GM21528 (cell line): Measurements from ENCODE around the gene LCE1E.

Experiments
- ATAC-seq: cut with Tn5 transposase; IDR thresholded peaks from one replicate; pipeline ENCODE4 v1.9.1; 2021; ENCODE audit warnings: mild to moderate bottlenecking, moderate library complexity; ENCODE audit not compliant: unreplicated experiment, low FRiP score

The LCE1E gene

GRCh38 chr1:152776361-152776760, 9.7 kb upstream of the LCE1E start:
- no peak for ATAC-seq

- no peak for ATAC-seq
These were observed 8.4 kb upstream of the LCE1E start for GRCh38 chr1:152777510-152778137.

DNA sequence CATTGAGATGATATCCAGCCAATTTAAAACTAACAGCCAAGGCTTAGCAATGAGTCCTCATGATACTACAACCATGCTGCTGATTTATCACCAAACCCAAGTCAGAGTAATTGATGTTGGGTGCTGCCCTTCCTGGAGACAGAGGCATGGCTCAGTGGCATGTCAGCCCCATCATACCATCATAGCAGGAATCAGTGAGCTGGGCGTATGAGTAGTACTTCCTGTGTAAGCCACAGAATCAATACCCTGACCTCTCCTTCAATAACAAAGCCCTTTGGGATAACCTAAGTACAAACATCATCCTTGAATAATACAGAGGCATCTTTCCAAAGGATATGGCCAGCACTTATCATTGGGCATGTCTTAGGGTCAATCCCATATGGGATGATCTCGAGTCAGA, 3.0 kb upstream of the LCE1E start:
- no peak for ATAC-seq

DNA sequence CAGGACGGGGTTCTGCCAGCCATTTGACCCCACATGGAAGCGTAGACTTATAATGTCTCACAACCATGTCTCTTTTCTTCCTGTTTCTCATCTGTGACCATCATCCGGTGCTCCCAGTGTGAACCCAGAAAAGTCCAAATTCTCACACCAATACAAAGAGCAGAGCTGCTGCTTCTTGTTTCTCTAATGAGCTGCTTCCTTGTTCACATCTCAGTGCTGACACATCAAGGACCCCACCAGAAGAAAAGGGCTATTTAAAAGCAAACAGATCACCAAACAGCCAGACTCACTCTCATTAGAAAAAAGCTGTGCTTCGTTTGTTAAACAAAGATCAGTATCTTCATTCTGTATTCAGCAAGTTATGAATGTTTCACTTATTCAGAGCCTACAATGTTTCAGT, 9.6 kb downstream of the LCE1E start:
- no peak for ATAC-seq

DNA sequence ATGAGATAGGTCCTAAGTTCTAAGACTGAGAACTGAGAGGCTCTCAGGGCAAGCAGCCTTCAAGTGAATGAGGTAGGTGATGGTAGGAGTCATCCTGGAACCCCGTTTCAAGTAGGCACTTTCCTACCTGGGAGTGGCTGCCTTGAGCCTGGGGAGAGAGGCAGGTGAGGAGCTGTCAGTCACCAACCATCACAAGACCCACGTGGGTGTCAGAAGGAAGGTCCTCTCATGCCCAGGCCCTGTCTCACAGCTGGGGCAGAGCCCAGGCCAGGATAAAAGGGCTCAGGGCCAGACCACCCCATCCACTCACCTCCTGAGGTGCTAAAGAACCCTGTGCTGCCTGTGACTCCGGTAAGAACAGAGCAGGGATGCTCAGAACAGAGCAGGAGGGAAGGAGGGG, 10.4 kb downstream of the LCE1E start, which contains the start of gene LCE1D:
TSS of gene LCE1D (plus strand) at position 301 of the 400 bp plus-strand sequence. CDS start 1,074 bp downstream, outside the sequence.
- ATAC-seq: no peak

- no peak for ATAC-seq
These were observed 15.3 kb downstream of the LCE1E start for GRCh38 chr1:152801333-152801732.

DNA sequence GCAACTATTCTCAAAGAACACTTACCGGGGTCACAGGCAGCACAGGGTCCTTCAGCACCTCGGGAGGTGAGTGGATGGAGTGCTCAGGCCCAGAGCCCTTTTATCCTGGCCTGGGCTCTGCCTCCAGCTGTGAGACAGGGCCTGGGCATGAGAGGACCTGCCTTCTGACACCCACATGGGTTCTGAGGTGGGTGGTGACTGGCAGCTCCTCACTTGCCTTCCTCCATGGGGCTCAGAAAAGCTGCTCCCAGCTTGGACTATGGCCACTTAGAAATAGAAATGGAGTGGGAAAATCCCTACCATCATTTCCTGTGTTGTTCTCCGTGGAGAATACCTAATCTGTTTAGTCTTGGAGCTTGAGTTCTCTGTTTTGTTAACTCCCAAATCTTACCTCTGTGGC, 20.5 kb downstream of the LCE1E start, which contains the start of gene LCE1C:
TSS of gene LCE1C (minus strand) at position 76 of the 400 bp plus-strand sequence. CDS start 1,173 bp downstream, outside the sequence.
- ATAC-seq: no peak

DNA sequence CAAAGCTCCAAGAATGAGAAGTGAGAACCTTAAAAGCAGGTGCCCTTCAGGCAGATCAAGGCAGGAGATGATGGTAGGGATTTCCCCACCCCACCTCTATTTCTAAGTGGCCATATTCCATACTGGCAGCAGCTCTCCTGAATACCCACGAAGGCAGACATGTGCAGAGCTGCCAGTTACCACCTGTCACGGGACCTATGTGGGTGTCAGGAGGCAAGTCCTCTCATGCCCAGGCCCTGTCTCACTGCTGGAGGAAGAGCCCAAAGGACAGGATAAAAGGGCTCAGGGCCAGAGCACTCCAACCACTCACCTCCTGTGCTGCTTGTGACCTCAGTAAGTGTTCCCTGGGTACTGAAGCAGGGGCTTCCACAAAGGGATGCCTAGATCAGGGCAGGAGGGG, 25.0 kb downstream of the LCE1E start:
- no peak for ATAC-seq

DNA sequence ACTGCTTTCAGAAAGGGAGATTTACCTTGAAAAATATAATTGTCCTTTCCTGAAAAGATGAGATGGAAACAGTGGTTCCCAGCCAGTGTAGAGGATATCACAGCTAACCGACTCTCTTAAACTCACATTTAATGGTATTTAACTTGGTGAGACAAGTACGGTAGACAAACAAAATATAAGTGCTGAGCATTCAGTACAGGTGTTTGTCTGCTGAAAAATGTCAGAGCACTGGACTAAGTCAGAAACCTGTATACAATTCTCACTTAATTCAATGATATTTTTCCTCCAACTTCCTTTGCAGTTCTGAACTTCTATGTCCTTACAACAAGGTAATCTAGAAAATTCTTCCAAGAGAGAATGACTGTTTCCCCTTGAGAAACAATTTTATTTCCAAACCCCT, 25.6 kb downstream of the LCE1E start, which contains the start of gene LCE1B:
TSS of gene LCE1B (plus strand) at position 301 of the 400 bp plus-strand sequence. CDS start 476 bp downstream, outside the sequence.
- ATAC-seq: no peak

DNA sequence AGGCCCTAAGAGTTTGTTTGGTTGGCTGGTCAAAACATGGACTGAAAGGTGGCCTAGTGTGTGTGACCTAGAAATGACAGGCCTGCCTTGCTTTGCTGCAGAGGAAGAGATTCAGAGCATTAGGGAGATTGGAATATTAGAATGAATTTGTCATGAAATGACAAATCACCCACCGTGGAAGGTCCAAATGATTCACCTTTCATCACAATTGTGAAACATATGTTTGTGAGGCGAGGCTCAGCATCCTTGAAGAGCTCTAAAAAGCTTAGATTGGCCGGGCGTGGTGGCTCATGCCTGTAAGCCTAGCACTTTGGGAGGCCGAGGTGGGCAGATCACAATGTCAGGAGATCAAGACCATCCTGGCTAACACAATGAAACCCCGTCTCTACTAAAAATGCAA, 31.3 kb downstream of the LCE1E start:
- no peak for ATAC-seq

DNA sequence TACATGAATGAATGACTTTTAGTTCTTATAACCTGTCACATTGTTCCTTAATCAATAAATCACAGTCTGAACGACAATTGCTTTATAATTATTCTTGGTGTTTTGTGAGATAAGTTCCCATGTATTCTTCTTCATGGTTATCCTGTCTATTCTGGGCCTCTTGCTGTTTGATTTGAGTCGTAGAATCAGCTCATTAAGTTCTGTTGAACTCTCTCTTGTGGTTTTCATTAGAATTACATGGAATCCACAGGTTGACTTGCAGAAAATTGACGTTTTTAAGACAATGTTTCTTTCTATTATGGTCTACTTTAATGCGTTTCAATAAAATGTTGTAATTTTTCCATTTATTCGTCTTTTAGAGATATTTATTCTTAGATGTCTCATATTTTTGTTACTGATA, 37.2 kb downstream of the LCE1E start:
- ATAC-seq: no peak

DNA sequence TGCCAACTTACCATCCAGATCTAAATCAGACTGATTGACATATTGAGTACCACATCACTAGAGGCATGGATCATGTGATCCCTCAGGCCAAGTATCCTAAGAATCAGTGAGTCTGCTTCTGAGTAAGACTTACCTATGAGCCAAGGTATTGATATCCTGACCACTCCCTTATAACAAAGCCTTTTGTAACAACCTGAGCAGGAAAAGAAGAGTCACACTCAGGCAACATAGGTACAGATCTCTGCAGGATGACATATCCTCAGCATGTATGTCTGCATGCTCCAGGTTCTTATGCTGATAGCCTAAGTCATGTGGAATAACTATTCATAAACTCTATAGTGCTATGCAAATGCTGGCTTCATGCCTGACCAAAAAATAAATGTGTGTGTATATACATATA, 38.9 kb downstream of the LCE1E start:
- ATAC-seq: no peak

GRCh38 chr1:152827173-152827572, 41.1 kb downstream of the LCE1E start, which contains the start of gene LCE1A:
Gene LCE1A (plus strand): TSS chr1:152827473. CDS start chr1:152827473, 0 bp downstream.
- no peak for ATAC-seq

DNA sequence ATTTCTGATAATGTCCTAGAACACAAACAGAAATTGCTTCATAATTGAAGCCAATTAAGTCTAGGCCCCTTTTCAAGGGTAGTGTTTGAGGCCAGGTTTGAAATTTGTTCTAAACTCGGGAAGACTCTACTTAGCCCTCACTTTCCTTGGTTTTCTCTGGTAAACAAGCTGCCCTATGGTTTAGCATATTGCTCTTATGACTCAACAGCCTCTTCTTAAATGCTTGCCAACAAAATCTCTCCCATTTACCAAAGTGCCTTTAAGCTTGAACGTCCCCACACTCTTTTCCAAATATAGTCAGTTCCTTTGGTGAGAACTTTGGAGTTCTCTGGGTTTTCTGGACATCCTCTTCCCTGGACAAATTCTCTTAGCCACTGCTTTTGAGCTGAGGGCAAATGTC, 50.8 kb downstream of the LCE1E start:
- ATAC-seq: no peak
